ENCODE data around the gene FARP2.
"Not testable (repeated sequence)": the region's sequence is repeated elsewhere in the genome, so short reads cannot be mapped to it uniquely, and the experiment has no call there.

Gene FARP2

GRCh38 chr2:241355983-241356870 lies at the start of gene FARP2:
FARP2 (plus strand) TSS chr2:241356285; CDS start chr2:241373108, 16,823 bp downstream.
- peak; percentile 99 for DNase-seq

- DNase-seq = no peak
Measured at GRCh38 chr2:241307055-241307454, 49.0 kb upstream of the FARP2 start.

GRCh38 chr2:241308267-241308666 lies 47.8 kb upstream of the FARP2 start:
- DNase-seq = no peak

GRCh38 chr2:241308832-241309500 lies 47.1 kb upstream of the FARP2 start:
- no peak for DNase-seq

- no peak for DNase-seq
Measured at GRCh38 chr2:241309684-241310117, 46.4 kb upstream of the FARP2 start.

- DNase-seq = no peak
Measured at GRCh38 chr2:241310917-241311566, 45.0 kb upstream of the FARP2 start.

GRCh38 chr2:241312082-241312481 lies 44.0 kb upstream of the FARP2 start:
- DNase-seq = no peak

- DNase-seq = no peak
Measured at GRCh38 chr2:241313543-241314095, 42.5 kb upstream of the FARP2 start.

- no peak for DNase-seq
Measured at GRCh38 chr2:241314226-241315092, 41.6 kb upstream of the FARP2 start.

- DNase-seq = peak; percentile 100
Measured at GRCh38 chr2:241315093-241315878, 40.8 kb upstream of the FARP2 start, which contains the start of gene HDLBP. HDLBP (minus strand) TSS chr2:241315672; CDS start chr2:241266869, 48,803 bp downstream.

- peak; percentile 90 for DNase-seq
Measured at GRCh38 chr2:241315879-241316631, 40.0 kb upstream of the FARP2 start, which contains the start of gene SEPTIN2. SEPTIN2 (plus strand) TSS chr2:241315925; CDS start chr2:241324233, 8,308 bp downstream.

- DNase-seq = no peak
Measured at GRCh38 chr2:241316825-241317224, 39.3 kb upstream of the FARP2 start.

- no peak for DNase-seq
Measured at GRCh38 chr2:241317391-241317790, 38.7 kb upstream of the FARP2 start.

GRCh38 chr2:241318830-241319229 lies 37.3 kb upstream of the FARP2 start:
- not testable (repeated sequence) for DNase-seq

- DNase-seq = no peak
Measured at GRCh38 chr2:241320394-241320793, 35.7 kb upstream of the FARP2 start.

GRCh38 chr2:241321033-241321432 lies 35.1 kb upstream of the FARP2 start:
- no peak for DNase-seq

GRCh38 chr2:241321886-241322285 lies 34.2 kb upstream of the FARP2 start:
- no peak for DNase-seq

- no peak for DNase-seq
Measured at GRCh38 chr2:241323778-241324177, 32.3 kb upstream of the FARP2 start.

GRCh38 chr2:241324775-241325174 lies 31.3 kb upstream of the FARP2 start:
- DNase-seq = no peak

- no peak for DNase-seq
Measured at GRCh38 chr2:241325257-241325656, 30.8 kb upstream of the FARP2 start.

Measured in left hindlimb (tissue), 1 donor.